Esophagus squamous epithelium (tissue), 4 donors: Measurements from ENCODE around the gene ENOX2.

Experiments used
- CTCF ChIP-seq, 6 experiments: fragments of 450-650 bp in 4 of 6; fragments of 200-600 bp in 2 of 6; sonication (generic) in 2 of 6; IDR thresholded peaks; one replicate each; pipeline ENCODE4 v1.5.1; 2016 to 2019; ENCODE audit warnings: antibody characterized with exemption in 6 of 6, mild to moderate bottlenecking in 4 of 6, moderate library complexity in 4 of 6
- POLR2A ChIP-seq, 4 donors: fragments of 450-650 bp; IDR thresholded peaks; one replicate each; pipeline ENCODE4 v1.6.1; 2017; ENCODE audit warnings: antibody characterized with exemption in 4 of 4, mild to moderate bottlenecking in 4 of 4, moderate library complexity in 3 of 4

- TF ChIP-seq CTCF (IDR thresholded peaks at IDR 0.05): no peak
- TF ChIP-seq POLR2A (IDR thresholded peaks at IDR 0.05): no peak
These were observed 237.7 kb downstream of the ENOX2 start for GRCh38 chrX:130665263-130665662.
